Measurements from ENCODE around the gene SPTBN5.

SPTBN5 gene

GRCh38 chr15:41891226-41891625 lies 2.6 kb downstream of the SPTBN5 start:
- no peaks in the 10 kb centered on the region for H3K4me1 ChIP-seq (ENCODE audit: control insufficient read depth, insufficient read depth, low read length)

DNA sequence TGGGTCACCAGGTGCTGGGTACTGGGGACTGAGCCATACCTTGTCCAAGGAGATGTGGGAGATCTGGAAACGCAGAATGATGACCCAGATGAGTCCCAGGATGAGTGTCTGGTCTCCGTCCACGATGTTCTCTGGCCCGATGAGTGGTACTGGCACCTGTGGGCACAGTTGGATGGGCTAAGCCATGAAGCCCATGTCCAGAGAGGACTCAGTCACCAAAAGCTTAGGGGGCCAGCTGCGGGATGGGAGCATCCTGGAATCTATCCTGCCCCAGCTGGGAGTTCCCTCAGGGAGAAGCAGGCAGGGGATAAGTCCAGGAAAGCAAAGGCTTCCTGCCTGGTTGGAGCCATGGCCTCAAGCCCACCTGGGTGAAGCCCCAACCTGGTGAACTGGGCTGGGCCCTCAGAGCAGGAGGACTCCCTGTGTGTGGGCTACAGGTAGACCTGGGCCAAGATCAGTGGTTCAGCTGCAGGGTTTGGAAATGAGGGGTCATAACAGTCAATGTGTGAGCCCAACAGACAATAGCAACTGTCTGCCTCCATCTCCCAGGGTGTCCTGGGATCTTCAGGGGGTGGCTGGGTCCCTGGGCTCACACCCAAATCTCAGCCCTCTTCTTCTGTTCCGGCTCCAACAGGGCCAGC lies 3.7 kb downstream of the SPTBN5 start:
- Histone ChIP-seq H3K27me3 (ENCODE audit: control insufficient read depth, insufficient read depth, low read length) (no peaks in the 10 kb centered on the region), H3K9me3 (ENCODE audit: control insufficient read depth, insufficient read depth, low read length) (no peaks in the 10 kb centered on the region), H3K9ac (ENCODE audit: low read depth, low read length) (no peak overlapping the region), H3K4me3 (ENCODE audit: low read depth, low read length) (no peak overlapping the region), H3K4me1 (ENCODE audit: control insufficient read depth, insufficient read depth, low read length) (no peaks in the 10 kb centered on the region), H3K36me3 (ENCODE audit: control insufficient read depth, insufficient read depth, low read length) (no peaks in the 10 kb centered on the region), H3K27ac (ENCODE audit: low read depth, low read length) (no peak overlapping the region)

More at GRCh38 chr15:41891226-41891625, 2.6 kb downstream of the SPTBN5 start:
- Histone ChIP-seq H3K27me3 (ENCODE audit: control insufficient read depth, insufficient read depth, low read length) (no peaks in the 10 kb centered on the region), H3K9ac (ENCODE audit: low read depth, low read length) (no peak overlapping the region), H3K9me3 (ENCODE audit: control insufficient read depth, insufficient read depth, low read length) (no peaks in the 10 kb centered on the region), H3K4me3 (ENCODE audit: low read depth, low read length) (no peak overlapping the region), H3K36me3 (ENCODE audit: control insufficient read depth, insufficient read depth, low read length) (no peaks in the 10 kb centered on the region), H3K27ac (ENCODE audit: low read depth, low read length) (no peak overlapping the region)

DNA sequence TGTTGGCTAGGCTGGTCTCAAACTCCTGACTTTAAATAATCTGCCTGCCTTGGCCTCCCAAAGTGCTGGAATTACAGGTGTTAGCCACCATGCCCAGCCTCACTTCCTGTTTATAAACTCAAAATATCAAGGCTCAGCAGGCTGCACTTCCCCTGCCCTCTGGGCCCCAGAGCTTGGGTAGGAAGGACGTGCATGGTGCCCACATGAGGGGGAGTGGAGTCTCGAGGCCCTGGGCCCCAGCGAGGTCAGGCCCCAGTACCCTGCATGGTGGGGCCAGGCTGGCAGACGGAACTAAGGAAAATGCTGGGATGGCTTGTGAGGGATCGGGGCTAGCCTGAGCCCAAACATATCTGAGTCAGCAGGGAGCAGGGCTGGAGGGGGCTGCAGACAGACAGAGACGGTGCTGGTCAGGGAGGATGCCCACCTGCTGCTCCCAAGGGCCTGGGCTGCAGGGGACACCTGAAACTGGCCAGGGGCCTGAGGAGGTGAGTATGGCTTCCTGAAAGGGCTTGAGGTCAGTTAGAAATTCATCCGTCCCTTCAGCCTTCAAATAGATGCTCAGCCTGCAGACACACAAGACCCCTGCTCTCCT lies 5.1 kb downstream of the SPTBN5 start:
- Histone ChIP-seq H3K9me3 (ENCODE audit: control insufficient read depth, insufficient read depth, low read length) (no peaks in the 10 kb centered on the region), H3K4me3 (ENCODE audit: low read depth, low read length) (no peak overlapping the region), H3K9ac (ENCODE audit: low read depth, low read length) (no peak overlapping the region), H3K27ac (ENCODE audit: low read depth, low read length) (no peak overlapping the region), H3K27me3 (ENCODE audit: control insufficient read depth, insufficient read depth, low read length) (no peaks in the 10 kb centered on the region), H3K4me1 (ENCODE audit: control insufficient read depth, insufficient read depth, low read length) (no peaks in the 10 kb centered on the region), H3K36me3 (ENCODE audit: control insufficient read depth, insufficient read depth, low read length) (no peaks in the 10 kb centered on the region)

- no peaks in the 10 kb centered on the region for H3K9me3 ChIP-seq (ENCODE audit: control insufficient read depth, insufficient read depth, low read length)
- H3K4me3 ChIP-seq (ENCODE audit: low read depth, low read length) = no peak overlapping the region
- H3K27ac ChIP-seq (ENCODE audit: low read depth, low read length) = no peak overlapping the region
- no peak overlapping the region for H3K9ac ChIP-seq (ENCODE audit: low read depth, low read length)
- no peaks in the 10 kb centered on the region for H3K4me1 ChIP-seq (ENCODE audit: control insufficient read depth, insufficient read depth, low read length)
- H3K36me3 ChIP-seq (ENCODE audit: control insufficient read depth, insufficient read depth, low read length) = no peaks in the 10 kb centered on the region
- H3K27me3 ChIP-seq (ENCODE audit: control insufficient read depth, insufficient read depth, low read length) = peaks cover 7% of the 10 kb centered on the region
Measured at GRCh38 chr15:41887893-41888292, 6.0 kb downstream of the SPTBN5 start.

GRCh38 chr15:41887161-41887560 lies 6.7 kb downstream of the SPTBN5 start:
- H3K9me3 ChIP-seq (ENCODE audit: control insufficient read depth, insufficient read depth, low read length) = no peaks in the 10 kb centered on the region
- H3K27me3 ChIP-seq (ENCODE audit: control insufficient read depth, insufficient read depth, low read length) = peaks cover 14% of the 10 kb centered on the region
- H3K9ac ChIP-seq (ENCODE audit: low read depth, low read length) = no peak overlapping the region
- H3K36me3 ChIP-seq (ENCODE audit: control insufficient read depth, insufficient read depth, low read length) = no peaks in the 10 kb centered on the region
- no peaks in the 10 kb centered on the region for H3K4me1 ChIP-seq (ENCODE audit: control insufficient read depth, insufficient read depth, low read length)
- H3K4me3 ChIP-seq (ENCODE audit: low read depth, low read length) = no peak overlapping the region
- H3K27ac ChIP-seq (ENCODE audit: low read depth, low read length) = no peak overlapping the region

GRCh38 chr15:41886741-41887140 lies 7.1 kb downstream of the SPTBN5 start:
- Histone ChIP-seq H3K9me3 (ENCODE audit: control insufficient read depth, insufficient read depth, low read length) (no peaks in the 10 kb centered on the region), H3K27ac (ENCODE audit: low read depth, low read length) (no peak overlapping the region), H3K36me3 (ENCODE audit: control insufficient read depth, insufficient read depth, low read length) (no peaks in the 10 kb centered on the region), H3K27me3 (ENCODE audit: control insufficient read depth, insufficient read depth, low read length) (peaks cover 18% of the 10 kb centered on the region), H3K4me3 (ENCODE audit: low read depth, low read length) (no peak overlapping the region), H3K4me1 (ENCODE audit: control insufficient read depth, insufficient read depth, low read length) (no peaks in the 10 kb centered on the region), H3K9ac (ENCODE audit: low read depth, low read length) (no peak overlapping the region)

DNA sequence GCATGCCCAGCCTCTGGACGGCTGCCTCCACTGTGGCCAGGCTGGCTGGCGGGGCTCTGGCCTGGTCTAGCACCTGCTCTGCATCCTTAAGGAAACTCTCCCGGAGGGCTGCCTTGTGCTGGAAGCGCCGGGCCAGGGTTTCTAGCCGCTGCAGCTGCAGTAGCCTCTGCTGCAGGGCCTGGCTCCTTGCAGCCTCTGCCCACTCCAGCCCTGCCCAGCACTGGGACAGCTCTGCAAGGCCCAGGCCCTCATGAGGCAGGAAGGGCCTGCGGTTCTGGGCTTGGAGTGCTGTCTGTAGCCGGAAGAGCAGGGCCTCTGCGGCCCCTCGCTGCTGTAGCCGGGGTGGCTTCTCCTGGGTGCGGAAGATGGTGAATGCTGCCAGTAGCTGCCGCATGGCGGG lies 8.0 kb downstream of the SPTBN5 start:
- Histone ChIP-seq H3K4me3 (ENCODE audit: low read depth, low read length) (no peak overlapping the region), H3K36me3 (ENCODE audit: control insufficient read depth, insufficient read depth, low read length) (no peaks in the 10 kb centered on the region), H3K27ac (ENCODE audit: low read depth, low read length) (no peak overlapping the region), H3K9me3 (ENCODE audit: control insufficient read depth, insufficient read depth, low read length) (no peaks in the 10 kb centered on the region), H3K9ac (ENCODE audit: low read depth, low read length) (no peak overlapping the region), H3K27me3 (ENCODE audit: control insufficient read depth, insufficient read depth, low read length) (peaks cover 27% of the 10 kb centered on the region), H3K4me1 (ENCODE audit: control insufficient read depth, insufficient read depth, low read length) (no peaks in the 10 kb centered on the region)

DNA sequence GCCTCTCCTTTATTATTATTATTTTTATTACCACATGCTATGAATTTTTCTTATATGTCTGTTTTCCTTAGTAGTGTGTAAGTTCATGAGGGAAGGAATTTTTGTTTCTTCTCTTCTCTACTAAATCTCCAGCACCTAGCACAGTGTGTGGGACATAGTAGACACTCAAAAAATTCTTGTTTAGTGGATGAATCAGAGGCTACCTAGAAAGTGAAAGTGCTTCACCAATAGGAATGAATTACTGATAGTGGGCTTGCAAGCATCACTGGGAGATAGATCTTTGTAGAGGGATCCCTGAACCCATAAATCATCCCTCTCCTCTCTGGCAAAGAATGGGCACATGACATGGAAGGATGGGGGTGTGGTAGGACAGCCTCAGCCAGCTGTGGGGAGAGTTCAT lies 8.5 kb downstream of the SPTBN5 start:
- H3K36me3 ChIP-seq (ENCODE audit: control insufficient read depth, insufficient read depth, low read length) = no peaks in the 10 kb centered on the region
- no peak overlapping the region for H3K4me3 ChIP-seq (ENCODE audit: low read depth, low read length)
- no peaks in the 10 kb centered on the region for H3K9me3 ChIP-seq (ENCODE audit: control insufficient read depth, insufficient read depth, low read length)
- H3K9ac ChIP-seq (ENCODE audit: low read depth, low read length) = no peak overlapping the region
- H3K4me1 ChIP-seq (ENCODE audit: control insufficient read depth, insufficient read depth, low read length) = no peaks in the 10 kb centered on the region
- H3K27ac ChIP-seq (ENCODE audit: low read depth, low read length) = no peak overlapping the region
- peaks cover 32% of the 10 kb centered on the region for H3K27me3 ChIP-seq (ENCODE audit: control insufficient read depth, insufficient read depth, low read length)

DNA sequence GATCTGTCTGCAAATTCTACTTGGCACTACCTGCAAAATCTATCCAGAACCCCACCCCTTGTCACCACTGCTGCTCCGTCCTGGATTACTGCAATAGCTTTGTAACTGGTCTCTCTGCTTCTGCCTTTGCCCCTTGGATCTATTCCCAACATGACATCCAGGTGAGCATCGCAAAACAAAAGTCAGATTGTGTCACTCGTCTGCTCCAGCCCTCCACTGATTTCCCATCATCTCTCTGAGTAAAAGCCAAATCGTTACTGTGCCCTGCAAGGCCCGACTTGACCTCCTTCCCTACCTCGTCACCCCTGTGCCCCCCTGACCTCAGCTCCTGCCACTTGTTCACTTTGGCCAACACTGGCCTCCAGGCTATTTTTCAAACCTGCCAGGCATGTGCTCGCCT lies 9.4 kb downstream of the SPTBN5 start:
- H3K36me3 ChIP-seq (ENCODE audit: control insufficient read depth, insufficient read depth, low read length) = no peaks in the 10 kb centered on the region
- H3K9ac ChIP-seq (ENCODE audit: low read depth, low read length) = no peak overlapping the region
- H3K4me3 ChIP-seq (ENCODE audit: low read depth, low read length) = no peak overlapping the region
- H3K27ac ChIP-seq (ENCODE audit: low read depth, low read length) = no peak overlapping the region
- peaks cover 39% of the 10 kb centered on the region for H3K27me3 ChIP-seq (ENCODE audit: control insufficient read depth, insufficient read depth, low read length)
- H3K9me3 ChIP-seq (ENCODE audit: control insufficient read depth, insufficient read depth, low read length) = no peaks in the 10 kb centered on the region
- H3K4me1 ChIP-seq (ENCODE audit: control insufficient read depth, insufficient read depth, low read length) = no peaks in the 10 kb centered on the region

GRCh38 chr15:41883484-41883825 lies 10.4 kb downstream of the SPTBN5 start:
- Histone ChIP-seq H3K9me3 (ENCODE audit: control insufficient read depth, insufficient read depth, low read length) (no peaks in the 10 kb centered on the region), H3K36me3 (ENCODE audit: control insufficient read depth, insufficient read depth, low read length) (no peaks in the 10 kb centered on the region), H3K9ac (ENCODE audit: low read depth, low read length) (no peak overlapping the region), H3K27ac (ENCODE audit: low read depth, low read length) (no peak overlapping the region), H3K4me1 (ENCODE audit: control insufficient read depth, insufficient read depth, low read length) (no peaks in the 10 kb centered on the region), H3K27me3 (ENCODE audit: control insufficient read depth, insufficient read depth, low read length) (peaks cover 39% of the 10 kb centered on the region), H3K4me3 (ENCODE audit: low read depth, low read length) (no peak overlapping the region)

DNA sequence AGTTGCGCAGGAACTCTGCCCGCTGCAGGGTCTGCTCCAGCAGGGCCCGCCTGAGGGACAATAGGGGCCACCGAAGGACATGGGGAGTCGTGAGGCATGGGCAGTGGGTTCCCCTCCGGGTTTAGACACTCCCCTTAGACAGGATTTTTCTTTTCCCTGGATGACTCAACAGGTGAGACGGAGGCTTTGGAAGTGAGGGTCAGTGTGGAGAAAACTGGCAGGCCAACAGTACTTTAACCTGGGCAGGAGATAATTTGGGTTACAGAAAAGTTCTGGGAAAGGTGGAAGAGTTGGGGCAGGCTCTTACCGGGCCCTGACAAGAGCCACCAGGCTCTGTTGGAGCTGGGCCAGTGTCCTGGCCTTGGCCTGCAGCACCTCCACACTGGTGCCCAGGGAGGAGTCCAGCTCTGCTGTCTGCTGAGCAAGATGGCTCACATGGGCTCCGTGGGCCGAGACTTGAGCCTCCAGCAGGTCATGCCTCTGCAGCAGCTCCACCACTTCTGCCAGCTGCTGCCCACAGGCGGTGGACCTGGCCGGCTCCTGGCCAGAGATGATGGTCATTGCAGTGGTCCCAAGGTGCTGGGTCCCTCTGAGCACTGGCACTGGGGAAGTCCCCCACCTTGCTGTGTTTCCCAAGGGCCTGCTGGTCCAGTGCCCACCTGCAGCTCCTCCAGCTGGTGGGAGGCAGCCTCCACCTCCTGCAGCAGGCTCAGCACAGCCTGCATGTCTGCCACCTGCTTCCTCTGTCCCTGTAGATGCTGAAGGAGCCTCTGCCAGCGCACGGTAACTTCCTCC lies 11.0 kb downstream of the SPTBN5 start:
- H3K9ac ChIP-seq (ENCODE audit: low read depth, low read length) = no peak overlapping the region
- no peaks in the 10 kb centered on the region for H3K36me3 ChIP-seq (ENCODE audit: control insufficient read depth, insufficient read depth, low read length)
- no peaks in the 10 kb centered on the region for H3K9me3 ChIP-seq (ENCODE audit: control insufficient read depth, insufficient read depth, low read length)
- peak overlapping the region; percentile 57 for H3K4me3 ChIP-seq (ENCODE audit: low read depth, low read length)
- peaks cover 39% of the 10 kb centered on the region for H3K27me3 ChIP-seq (ENCODE audit: control insufficient read depth, insufficient read depth, low read length)
- H3K27ac ChIP-seq (ENCODE audit: low read depth, low read length) = no peak overlapping the region
- no peaks in the 10 kb centered on the region for H3K4me1 ChIP-seq (ENCODE audit: control insufficient read depth, insufficient read depth, low read length)

Data from HUES48 (cell line).